Upper lobe of left lung (tissue), 4 donors: ENCODE data around the gene CUZD1.

Experiments
- EP300 ChIP-seq, 4 donors: sonication (generic); formaldehyde crosslinking; IDR thresholded peaks; one replicate each; pipeline ENCODE4 v1.5.1; 2017; ENCODE audit warnings: antibody characterized with exemption in 4 of 4, control low read depth in 2 of 4
- POLR2A ChIP-seq, 4 donors: fragments of 450-650 bp; IDR thresholded peaks; one replicate each; pipeline ENCODE4 v1.5.1; 2016 to 2017; ENCODE audit warnings: antibody characterized with exemption in 4 of 4, mild to moderate bottlenecking in 2 of 4
- POLR2AphosphoS5 ChIP-seq, 2 donors: sonication (generic); formaldehyde crosslinking; IDR thresholded peaks; one replicate each; pipeline ENCODE4 v1.5.1; 2017; ENCODE audit warnings: antibody characterized with exemption in 2 of 2
- TF ChIP-seq, protein P1 (sequence below), 6 experiments: fragments of 450-650 bp in 4 of 6; fragments of 200-600 bp in 2 of 6; sonication (generic) in 2 of 6; IDR thresholded peaks; one replicate each; pipeline ENCODE4 v1.5.1; 2016 to 2019; ENCODE audit warnings: antibody characterized with exemption in 6 of 6

DNA sequence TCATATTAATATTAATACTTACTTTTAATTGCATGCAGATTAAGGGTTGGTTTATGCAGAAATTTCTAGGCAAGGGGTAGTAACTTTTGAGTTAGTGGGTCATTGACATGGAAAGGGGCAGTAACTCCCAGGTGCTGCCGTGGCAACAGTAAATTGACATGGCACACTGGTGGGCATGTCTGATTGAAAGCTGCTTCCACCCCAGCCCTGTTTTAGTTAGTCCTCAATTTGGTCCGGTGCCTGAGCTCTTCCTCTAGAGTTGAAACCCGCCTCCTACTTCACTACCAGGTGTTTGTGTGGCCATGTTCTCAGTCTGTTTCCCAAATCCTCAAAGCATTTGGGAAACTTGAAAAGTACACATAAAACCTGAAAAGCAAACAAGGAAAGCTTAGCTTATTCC, 18.4 kb downstream of the CUZD1 start:
- TF ChIP-seq EP300 (IDR thresholded peaks at IDR 0.05) = no peak
- TF ChIP-seq, protein P1, sequence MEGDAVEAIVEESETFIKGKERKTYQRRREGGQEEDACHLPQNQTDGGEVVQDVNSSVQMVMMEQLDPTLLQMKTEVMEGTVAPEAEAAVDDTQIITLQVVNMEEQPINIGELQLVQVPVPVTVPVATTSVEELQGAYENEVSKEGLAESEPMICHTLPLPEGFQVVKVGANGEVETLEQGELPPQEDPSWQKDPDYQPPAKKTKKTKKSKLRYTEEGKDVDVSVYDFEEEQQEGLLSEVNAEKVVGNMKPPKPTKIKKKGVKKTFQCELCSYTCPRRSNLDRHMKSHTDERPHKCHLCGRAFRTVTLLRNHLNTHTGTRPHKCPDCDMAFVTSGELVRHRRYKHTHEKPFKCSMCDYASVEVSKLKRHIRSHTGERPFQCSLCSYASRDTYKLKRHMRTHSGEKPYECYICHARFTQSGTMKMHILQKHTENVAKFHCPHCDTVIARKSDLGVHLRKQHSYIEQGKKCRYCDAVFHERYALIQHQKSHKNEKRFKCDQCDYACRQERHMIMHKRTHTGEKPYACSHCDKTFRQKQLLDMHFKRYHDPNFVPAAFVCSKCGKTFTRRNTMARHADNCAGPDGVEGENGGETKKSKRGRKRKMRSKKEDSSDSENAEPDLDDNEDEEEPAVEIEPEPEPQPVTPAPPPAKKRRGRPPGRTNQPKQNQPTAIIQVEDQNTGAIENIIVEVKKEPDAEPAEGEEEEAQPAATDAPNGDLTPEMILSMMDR (IDR thresholded peaks at IDR 0.05) = no peak
- no peak for TF ChIP-seq POLR2A (IDR thresholded peaks at IDR 0.05)
- TF ChIP-seq POLR2AphosphoS5 (IDR thresholded peaks at IDR 0.05) = no peak
